Fibroblast of skin of left biceps (primary cell): ENCODE measurements around the gene EQTN.
"Not testable (repeated sequence)": the region's sequence is repeated elsewhere in the genome, so short reads cannot be mapped to it uniquely, and the experiment has no call there.

Experiments
- DNase-seq, 2 experiments: peaks; one replicate each; pipeline ENCODE4 v3.0.0-alpha.2; 2013; ENCODE audit warnings: low read depth in 2 of 2

The EQTN gene

DNA sequence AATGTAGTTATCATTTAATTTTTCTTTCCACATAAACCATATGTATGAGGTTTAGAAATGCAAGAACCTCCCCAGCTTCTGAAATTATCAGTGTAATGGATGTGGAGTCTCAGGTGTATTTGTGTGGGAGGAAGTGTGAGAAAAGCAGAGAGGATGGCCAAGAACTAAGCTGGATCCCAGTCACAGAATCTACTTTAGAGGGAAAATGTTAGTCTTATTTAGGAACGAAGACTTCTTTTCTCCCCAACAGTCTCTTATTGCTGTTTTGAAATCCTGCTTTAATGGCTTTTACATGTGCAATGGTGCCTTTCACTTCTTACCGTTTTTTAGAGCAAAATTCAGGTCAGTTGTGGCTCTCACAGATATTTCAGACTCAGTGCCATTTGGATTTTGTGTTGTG is 3.0 kb downstream of the EQTN start:
- no peak for DNase-seq

DNA sequence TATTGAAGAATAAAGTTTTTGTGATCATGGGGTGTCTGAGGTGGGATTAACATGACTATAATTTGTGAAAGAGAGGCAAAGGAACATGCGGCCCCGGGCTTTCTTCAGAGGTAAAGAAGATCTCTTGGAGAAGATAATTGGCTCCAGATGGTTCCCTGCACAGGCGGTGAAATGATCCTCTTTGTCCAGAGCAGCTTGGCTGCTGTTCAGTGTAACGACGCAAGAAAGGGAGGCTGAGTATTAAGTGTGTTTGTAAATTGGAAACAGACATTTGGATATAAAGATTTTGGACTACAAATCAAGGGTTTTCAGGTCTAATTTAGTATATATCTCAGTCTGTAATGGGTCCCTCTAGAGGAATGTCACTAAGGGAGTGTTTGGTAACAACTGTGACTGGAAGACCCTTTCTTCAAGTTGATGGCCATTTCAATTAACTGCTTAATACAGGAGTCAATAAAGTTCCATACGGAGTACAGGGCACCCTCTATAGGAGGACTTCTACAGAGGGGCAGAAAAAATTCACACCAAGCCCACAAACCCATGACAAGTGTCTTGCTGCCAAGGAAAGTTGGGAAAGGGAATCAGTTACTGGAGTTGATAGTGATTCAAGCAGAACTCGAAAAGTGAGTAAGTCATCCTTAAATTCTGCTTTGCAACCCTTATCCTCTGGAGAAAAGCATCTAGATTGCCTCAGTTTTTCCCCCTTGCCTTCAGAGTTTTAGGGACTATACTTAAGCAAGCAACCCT is 4.1 kb downstream of the EQTN start:
- DNase-seq = peak; percentile 72 to 78

GRCh38 chr9:27291292-27291691 is 5.7 kb downstream of the EQTN start:
- DNase-seq = no peak

- DNase-seq = no peak
Measured at GRCh38 chr9:27282269-27282668, 14.7 kb downstream of the EQTN start.

- no peak for DNase-seq
Measured at GRCh38 chr9:27280860-27281259, 16.1 kb downstream of the EQTN start.

- no peak for DNase-seq
Measured at GRCh38 chr9:27280249-27280648, 16.7 kb downstream of the EQTN start.

DNA sequence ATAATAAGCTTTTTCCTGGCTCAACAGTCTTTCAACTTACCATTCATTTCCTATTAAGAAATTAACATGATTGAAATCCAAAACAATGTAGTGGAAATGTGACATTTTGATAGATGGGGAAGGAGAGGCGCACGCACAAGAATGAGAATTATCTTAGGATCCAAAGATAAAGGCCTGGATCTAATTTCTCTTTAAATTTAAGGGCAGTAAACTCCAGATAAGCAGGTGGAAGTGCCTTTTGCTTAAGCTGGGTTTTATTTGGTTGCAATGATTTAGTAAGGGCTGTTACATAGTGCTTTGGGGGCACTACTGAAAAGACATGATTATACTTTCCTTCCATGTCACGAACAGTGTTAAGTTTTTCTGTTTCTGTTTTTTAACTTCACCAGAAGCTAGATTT is 17.3 kb downstream of the EQTN start:
- DNase-seq = no peak

DNA sequence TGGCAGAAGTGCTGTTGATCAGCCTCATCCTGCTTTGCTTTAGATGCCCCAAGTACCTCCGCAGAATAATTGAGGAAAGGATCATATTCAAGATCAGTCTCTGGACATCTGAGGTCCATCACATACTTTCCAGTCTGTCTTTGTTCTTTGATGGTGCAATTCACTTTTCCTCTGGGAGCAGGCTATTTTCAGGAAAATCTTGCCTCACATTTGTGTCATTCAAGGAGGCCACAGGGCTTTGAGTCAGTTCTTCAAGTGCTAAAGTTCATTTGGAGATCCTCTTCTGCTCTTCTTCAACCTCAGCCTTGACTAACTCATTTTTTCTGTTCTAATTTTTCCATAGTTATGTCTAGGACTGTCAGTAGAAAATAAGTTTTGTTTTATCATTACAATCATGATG is 18.6 kb downstream of the EQTN start:
- DNase-seq = no peak

DNA sequence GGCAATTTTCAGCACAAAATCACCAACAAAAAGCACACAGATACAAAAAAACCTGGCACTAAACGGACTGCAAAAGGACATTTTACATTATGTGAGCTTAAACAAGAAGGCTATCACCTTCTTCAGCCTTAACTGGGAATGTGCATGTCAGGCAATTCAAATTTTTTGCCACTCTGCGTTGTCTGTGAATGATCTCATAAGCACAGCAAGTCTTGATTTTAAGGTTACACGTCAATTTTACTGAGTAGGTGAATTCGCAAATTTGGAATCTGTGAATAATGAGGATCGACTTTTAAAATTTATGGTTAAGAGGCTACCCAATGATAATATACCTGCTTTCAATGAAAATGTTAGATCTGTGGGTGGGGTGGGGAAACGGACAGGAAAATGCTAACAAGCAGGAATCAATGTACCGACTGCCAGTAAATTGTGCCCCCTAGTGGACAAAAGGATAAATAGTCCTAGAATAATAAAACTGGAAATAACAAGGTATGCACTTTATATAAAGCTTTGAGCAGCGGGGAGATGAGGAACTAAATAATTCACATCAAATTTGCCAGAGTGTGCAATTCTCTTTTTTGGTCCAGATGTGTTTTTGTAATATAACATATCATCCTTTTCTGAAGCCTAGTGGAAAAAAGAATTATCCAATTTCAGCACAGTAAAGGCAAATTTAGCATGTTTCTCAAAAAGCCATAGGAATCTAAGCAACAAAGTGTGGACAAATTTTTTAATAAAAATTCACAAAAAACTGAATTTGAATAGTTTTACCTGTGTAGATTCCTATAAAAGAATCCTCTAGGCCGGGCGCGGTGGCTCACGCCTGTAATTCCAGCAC is 20.5 kb downstream of the EQTN start:
- peak; percentile 13 to 19 for DNase-seq

DNA sequence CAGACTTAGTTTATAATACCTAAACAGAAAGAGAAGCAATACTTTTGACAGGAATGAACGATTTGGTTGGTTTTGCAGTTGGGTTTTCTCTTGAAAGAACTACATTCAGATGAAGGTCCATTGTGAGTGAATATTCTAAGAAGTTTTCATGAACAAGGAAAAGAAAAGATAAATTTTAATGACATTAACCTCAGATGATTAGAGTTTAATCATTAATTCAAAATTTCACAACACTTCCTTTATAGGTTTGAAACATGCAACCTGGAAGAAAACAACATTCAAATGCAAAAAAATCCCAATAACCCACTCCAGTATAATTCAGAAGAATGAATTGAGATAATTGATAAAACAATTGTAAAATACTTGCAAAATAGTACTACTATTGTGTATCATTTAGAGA is 23.8 kb downstream of the EQTN start:
- no peak for DNase-seq

GRCh38 chr9:27272103-27272502 is 24.8 kb downstream of the EQTN start:
- DNase-seq = no peak

GRCh38 chr9:27261517-27262211 is 35.3 kb downstream of the EQTN start:
- DNase-seq = no peak

GRCh38 chr9:27260789-27261516 is 36.0 kb downstream of the EQTN start:
- DNase-seq = no peak

DNA sequence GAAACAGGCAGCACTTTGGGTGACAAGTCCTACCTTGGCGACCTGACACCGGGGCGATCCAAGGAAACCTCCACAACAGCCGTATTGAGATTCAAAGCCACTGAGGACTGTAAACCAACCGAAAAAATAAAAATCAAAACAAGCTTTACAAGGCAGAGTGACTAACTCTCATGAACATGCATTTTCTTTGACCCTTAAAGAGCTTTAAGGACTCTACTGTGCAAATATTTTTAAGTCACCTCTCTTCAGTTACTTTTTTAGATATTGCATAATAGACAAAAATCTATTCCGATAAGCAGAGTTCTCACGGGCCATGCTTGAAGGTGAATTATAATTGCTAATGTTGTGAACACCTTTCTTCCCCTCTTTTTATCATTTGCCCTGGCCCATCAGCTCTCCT is 38.3 kb downstream of the EQTN start:
- no peak for DNase-seq

DNA sequence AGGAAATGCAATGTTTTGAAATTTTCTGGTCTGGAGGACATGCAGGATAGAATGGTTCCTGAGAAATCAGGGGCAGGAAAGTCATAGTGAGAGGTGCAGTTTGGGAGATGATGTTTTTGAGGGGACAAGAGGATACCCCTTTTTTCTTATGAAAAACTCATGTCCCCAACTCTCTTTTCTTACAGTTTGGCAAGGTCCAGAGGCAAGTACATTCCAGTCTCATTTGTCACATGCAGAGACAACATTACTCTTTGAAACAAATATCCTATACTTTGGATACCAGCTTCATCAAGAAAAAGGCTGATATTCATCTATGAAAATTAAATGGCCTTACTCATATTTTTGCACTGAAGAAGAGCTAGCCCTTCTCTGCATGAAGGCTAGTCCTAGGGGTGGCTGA is 48.2 kb downstream of the EQTN start:
- DNase-seq = no peak

DNA sequence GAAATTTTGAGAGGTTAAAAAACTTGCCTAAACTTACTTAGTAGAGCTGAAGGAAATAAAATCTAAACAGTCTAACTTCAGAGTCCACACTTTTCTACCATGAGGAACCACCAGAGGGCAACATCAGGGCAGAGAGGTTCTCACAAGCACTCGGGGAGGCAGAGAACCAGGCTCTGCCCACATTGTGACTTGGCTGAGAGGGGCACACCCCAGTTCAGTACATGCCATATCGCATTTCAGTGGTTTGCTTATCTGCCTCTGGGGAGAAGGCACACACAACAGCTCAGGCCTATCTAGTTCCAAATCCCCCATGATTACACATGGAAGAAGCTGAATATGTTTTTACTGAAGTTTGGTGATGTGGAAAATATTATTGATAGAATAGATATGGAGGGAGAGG is 49.2 kb downstream of the EQTN start:
- no peak for DNase-seq

GRCh38 chr9:27239648-27240047 is 57.3 kb downstream of the EQTN start:
- not testable (repeated sequence) for DNase-seq
